Gastrocnemius medialis (tissue), 4 donors: ENCODE measurements around the gene URI1.

Experiments
- POLR2A ChIP-seq, 2 donors: fragments of 450-650 bp; IDR thresholded peaks; one replicate each; pipeline ENCODE4 v1.6.1; 2017; ENCODE audit warnings: antibody characterized with exemption in 2 of 2, mild to moderate bottlenecking in 2 of 2, moderate library complexity in 2 of 2
- TF ChIP-seq, protein P1 (sequence below), 5 experiments: fragments of 450-650 bp in 3 of 5; fragments of 200-600 bp in 2 of 5; sonication (generic) in 2 of 5; IDR thresholded peaks in 4 of 5; conservative IDR thresholded peaks in 1 of 5; 1 replicate in 4 of 5; 2 replicates in 1 of 5; pipeline ENCODE4 v1.5.1; 2016 to 2019; ENCODE audit warnings: antibody characterized with exemption in 5 of 5, mild to moderate bottlenecking in 3 of 5, moderate library complexity in 3 of 5

DNA sequence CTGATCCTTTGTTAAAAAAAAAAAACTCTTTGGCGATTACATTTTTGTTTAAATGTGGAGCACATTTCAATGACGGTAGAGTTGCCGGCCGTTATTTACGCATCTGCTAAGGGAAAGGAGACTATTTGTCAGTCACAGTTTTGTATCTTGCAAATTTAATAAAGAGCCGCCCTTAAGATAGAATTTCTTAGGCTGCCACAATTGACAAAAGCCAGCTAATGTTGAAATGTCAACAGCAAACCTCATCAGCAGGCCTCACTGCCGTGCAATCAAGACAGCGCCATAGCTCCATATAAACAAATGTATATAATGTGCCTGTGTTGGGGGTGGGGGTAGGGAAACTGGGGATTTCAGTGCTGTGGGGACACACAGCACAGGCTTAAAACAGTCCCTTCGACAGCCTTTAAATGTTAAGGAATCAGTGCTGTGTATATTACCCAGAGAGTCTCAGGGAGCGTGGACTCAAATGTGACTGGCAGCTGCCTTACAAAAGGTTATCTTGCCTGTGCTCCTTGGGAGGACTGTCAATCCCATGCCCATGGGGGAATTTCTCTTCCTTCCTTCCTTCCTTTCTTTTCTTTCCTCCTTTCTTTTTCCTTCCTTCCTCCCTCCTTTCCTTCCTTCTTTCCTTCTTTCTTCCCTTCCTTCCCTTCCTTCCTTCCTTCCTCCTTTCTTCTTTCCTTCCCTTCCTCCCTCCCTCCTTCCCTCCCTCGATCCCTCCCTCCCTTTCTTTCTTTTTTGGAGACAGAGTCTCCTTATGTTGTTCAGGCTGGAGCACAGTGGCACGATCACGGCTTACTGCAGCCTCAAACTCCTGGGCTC is 108.0 kb downstream of the URI1 start:
- TF ChIP-seq POLR2A (IDR thresholded peaks at IDR 0.05): no peak
- TF ChIP-seq, protein P1, sequence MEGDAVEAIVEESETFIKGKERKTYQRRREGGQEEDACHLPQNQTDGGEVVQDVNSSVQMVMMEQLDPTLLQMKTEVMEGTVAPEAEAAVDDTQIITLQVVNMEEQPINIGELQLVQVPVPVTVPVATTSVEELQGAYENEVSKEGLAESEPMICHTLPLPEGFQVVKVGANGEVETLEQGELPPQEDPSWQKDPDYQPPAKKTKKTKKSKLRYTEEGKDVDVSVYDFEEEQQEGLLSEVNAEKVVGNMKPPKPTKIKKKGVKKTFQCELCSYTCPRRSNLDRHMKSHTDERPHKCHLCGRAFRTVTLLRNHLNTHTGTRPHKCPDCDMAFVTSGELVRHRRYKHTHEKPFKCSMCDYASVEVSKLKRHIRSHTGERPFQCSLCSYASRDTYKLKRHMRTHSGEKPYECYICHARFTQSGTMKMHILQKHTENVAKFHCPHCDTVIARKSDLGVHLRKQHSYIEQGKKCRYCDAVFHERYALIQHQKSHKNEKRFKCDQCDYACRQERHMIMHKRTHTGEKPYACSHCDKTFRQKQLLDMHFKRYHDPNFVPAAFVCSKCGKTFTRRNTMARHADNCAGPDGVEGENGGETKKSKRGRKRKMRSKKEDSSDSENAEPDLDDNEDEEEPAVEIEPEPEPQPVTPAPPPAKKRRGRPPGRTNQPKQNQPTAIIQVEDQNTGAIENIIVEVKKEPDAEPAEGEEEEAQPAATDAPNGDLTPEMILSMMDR (IDR thresholded peaks at IDR 0.05 in 4 of 5, conservative IDR thresholded peaks at IDR 0.05 in 1 of 5): no peak
